ENCODE measurements around the gene MRPS7. TPM values are rescaled to one million over a fixed set of nuclear protein-coding genes. Genes with fewer than 3 reads are reported as not detected.

The MRPS7 gene
- total and polyA plus RNA-seq, 2 donors (not counting 3 experiments of a cell fraction or from before 2014, with no cell fraction given): 79.8 to 82.8 TPM

- Histone ChIP-seq H3K4me2 (ENCODE audit: insufficient read depth, low read length) (no peak overlapping the region), H3K9ac (replicated peaks; ENCODE audit: extremely low read depth, insufficient read depth, low read length) (no peak overlapping the region), H3K4me1 (ENCODE audit: control insufficient read depth, extremely low read depth, insufficient read depth, low read length) (peaks cover 6% of the 10 kb centered on the region), H3K36me3 (ENCODE audit: control insufficient read depth in 2 of 2, extremely low read depth in 1 of 2, insufficient read depth in 2 of 2, low read length in 2 of 2) (peaks cover 5 to 50% of the 10 kb centered on the region in 2 experiments), H3K27ac (ENCODE audit: insufficient read depth, low read depth, low read length) (no peak overlapping the region), H3K27me3 (ENCODE audit: control insufficient read depth in 2 of 2, insufficient read depth in 2 of 2, low read length in 2 of 2) (no peaks in the 10 kb centered on the region), H3K79me2 (ENCODE audit: control insufficient read depth, insufficient read depth, low read length) (peaks cover 14% of the 10 kb centered on the region), H3K4me3 (replicated peaks in 1 of 3; ENCODE audit: insufficient read depth in 1 of 3, low read depth in 1 of 3, low read length in 3 of 3) (no peak overlapping the region), H2AFZ (ENCODE audit: low read depth, low read length) (no peak overlapping the region), H3K9me1 (replicated peaks; ENCODE audit: control insufficient read depth, extremely low read depth, insufficient read depth, low read length) (no peaks in the 10 kb centered on the region), H4K20me1 (replicated peaks; ENCODE audit: control insufficient read depth, extremely low read depth, insufficient read depth, low read length) (no peaks in the 10 kb centered on the region), H3K9me3 (replicated peaks; ENCODE audit: control insufficient read depth, insufficient read depth, low read length) (no peaks in the 10 kb centered on the region)
- ChIA-PET POLR2A (interaction anchor here (0.6 kb wide), 1 partner anchor 34 kb away, joined by 4 read pairs; no protein-coding TSS in a partner anchor), CTCF (interaction anchor here (7.6 kb wide), 1 partner anchor 26 kb away, joined by 91 read pairs; the partner anchor contains the start of gene MIF4GD)
- FAIRE-seq (no peak), DNase-seq (ENCODE audit: low read depth, low spot score) (no peak)
- BruUV-seq (replicated peaks): no TSS peak
- TF ChIP-seq MAX (IDR thresholded peaks at IDR 0.05; ENCODE audit: insufficient read depth, insufficient read length) (no peak), CTCF (IDR thresholded peaks at IDR 0.05; ENCODE audit: extremely low read depth in 1 of 2, insufficient read depth in 1 of 2, low read depth in 1 of 2, low read length in 2 of 2) (no peak), POLR2AphosphoS5 (IDR thresholded peaks at IDR 0.05; ENCODE audit: insufficient read depth, low read depth, low read length) (no peak), JUN (IDR thresholded peaks at IDR 0.05; ENCODE audit: borderline replicate concordance, insufficient read depth, insufficient read length, low read depth) (no peak), FOS (IDR thresholded peaks at IDR 0.05; ENCODE audit: borderline replicate concordance, insufficient read depth, low read length) (no peak), GATA2 (IDR thresholded peaks at IDR 0.05; ENCODE audit: insufficient read depth, insufficient read length, low read depth, low read length) (no peak), MYC (IDR thresholded peaks at IDR 0.05; ENCODE audit: low read depth, low read length) (no peak), EZH2 (IDR thresholded peaks at IDR 0.05; ENCODE audit: borderline replicate concordance, low read depth, low read length, severe bottlenecking) (no peak), POLR2A (IDR thresholded peaks at IDR 0.05; ENCODE audit: low read depth, low read length) (no peak)
- dilution Hi-C loops (cut with MboI; ENCODE audit: extremely low pct_ligation_motif_present, low sequenced_read_pairs): no loop called here
- intact Hi-C loops (cut with micrococcal nuclease): no loop called here
Measured at GRCh38 chr17:75245011-75245410, 16.7 kb upstream of the MRPS7 start.

Data from endothelial cell of umbilical vein (primary cell).